Superior temporal gyrus (tissue), 1 donor: ENCODE data around the gene ABR.
"Not testable (repeated sequence)": the region's sequence is repeated elsewhere in the genome, so short reads cannot be mapped to it uniquely, and the experiment has no call there.

Experiments
- DNase-seq: peaks from one replicate; pipeline ENCODE4 v3.0.0-alpha.2; 2016; ENCODE audit errors: extremely low spot score

ABR gene

DNA sequence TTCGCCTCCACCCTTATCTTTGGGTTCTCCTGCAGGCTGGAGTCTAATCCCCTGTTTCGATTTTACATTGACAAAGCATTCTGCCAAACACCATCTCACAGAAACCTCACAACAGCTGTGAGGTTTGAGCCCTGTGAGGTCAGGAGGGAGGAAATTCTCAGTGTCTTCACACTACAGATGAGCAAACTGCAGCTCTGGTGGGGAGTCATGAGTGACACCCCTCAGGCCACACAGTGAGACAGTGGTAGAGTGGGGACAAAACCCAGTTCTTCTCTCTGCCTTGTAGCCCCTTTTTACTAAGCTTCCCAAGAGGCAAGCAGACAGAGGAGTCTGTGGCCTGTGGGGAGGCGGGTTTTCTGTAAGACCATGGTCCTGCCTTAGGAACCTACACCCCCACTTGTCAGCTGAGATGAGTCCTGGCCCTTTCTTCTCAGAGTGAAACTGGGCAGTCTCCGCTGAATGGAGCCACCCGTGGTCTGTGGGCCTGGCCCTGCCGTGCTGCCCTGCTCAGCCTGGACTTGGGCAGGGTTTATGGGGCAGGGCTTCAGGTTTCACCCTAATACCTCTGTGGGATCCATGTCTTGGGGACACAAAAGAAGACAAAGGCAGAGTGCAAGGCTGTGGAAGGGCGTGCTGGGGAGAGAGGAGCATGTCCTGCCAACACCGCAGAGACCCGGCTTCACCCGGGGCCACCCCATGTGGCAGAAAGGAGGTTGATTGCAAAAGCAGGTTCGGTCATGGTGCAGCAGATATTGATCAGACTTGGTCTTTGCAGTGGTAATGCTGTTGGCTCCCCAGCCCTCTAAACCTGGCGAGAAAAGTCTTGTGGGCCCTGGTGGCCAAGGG, 59.0 kb downstream of the ABR start:
- no peak for DNase-seq

DNA sequence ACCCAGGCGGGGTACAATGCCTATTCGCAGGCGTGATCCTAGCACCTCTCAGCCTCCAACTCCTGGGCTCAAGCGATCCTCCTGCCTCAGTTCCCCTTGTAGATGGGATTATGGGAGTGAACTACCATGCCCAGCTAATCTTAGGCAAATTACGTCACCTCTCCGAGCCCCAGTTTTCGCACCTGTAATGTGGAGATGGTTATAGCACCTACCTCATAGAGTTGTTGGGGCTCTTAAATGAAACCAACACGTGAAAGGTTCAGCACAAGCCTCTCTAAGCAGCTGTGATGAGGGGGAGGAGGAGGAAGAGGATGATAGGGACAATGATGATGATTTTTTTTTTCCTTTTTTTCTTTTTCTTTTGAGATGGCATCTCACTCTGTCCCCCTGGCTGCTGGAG, 59.9 kb downstream of the ABR start:
- DNase-seq, result no peak

DNA sequence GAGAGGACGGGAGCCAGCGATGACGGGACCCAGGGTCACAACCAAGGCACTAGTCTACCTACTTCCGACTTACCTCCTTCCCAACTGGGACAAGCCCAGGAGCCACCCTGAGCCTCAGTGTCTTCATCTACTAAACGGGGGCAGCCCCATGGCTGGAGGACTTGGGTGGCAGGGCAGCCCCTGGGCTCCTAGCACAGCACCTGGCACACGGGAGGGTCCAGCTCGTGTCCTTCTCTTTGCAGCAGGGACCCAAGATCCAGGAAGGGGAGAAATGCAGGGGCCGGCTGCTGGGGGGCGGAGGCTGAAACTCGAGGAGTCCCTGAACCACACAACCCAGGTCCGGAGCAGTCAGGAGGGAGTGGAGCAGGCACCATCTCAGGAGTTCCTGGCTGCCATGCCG, 63.2 kb downstream of the ABR start:
- DNase-seq, result no peak

DNA sequence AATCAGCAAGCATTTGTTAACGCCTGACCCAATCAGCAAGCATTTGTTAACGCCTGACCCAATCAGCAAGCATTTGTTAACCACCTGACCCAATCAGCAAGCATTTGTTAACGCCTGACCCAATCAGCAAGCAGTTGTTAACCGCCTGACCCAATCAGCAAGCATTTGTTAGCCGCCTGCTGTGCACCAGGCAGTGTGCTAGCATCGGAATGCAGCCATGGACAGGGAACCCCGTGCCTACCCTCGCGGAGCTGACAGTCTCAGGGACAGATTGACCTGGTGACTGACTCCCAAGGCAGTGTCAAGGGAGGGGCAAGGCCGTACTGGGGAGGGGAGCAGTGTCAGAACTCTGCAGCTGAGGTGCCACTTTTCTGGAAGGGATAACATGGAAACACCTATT, 66.9 kb downstream of the ABR start:
- DNase-seq, result no peak

DNA sequence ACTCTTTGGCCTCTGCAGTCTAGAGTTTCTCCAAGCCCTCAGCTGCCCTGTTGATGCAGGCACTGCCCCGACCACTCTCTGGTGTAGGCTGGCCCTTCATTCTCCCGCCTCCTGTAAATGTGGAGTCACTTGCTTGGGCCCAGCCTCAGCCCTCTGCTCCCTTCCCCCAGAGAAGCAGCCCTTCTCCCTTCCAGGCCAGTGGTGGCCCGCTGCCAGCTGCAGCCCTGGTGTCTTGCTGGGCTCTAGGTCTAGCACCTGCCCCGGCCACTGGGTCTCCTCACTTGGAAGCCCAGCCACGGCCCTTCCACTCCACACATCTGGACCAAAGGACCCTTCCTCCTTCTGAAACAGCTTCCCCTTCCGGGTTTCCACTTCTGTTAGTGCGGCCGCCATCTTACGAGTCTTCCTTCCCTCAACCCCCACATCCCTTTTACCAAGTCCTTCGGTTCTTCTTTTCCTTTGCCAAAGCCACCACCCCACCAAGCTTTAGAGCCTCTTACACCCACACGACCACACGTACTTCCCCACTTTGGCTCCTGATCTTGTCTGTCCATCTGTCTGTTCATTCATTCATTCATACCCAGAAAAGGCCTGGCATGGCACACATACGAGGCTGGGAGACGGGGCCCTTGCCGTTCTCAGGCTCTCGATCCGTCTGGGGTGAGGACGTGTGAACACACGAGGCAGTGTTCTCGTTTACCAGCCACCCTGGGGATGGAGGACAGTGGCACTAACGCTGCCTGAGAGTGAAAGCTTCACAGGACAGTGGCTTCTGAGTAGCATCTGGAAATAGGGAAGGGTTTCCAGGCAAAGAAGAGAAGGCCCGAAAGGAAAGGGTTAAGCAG, 68.0 kb downstream of the ABR start:
- no peak for DNase-seq

DNA sequence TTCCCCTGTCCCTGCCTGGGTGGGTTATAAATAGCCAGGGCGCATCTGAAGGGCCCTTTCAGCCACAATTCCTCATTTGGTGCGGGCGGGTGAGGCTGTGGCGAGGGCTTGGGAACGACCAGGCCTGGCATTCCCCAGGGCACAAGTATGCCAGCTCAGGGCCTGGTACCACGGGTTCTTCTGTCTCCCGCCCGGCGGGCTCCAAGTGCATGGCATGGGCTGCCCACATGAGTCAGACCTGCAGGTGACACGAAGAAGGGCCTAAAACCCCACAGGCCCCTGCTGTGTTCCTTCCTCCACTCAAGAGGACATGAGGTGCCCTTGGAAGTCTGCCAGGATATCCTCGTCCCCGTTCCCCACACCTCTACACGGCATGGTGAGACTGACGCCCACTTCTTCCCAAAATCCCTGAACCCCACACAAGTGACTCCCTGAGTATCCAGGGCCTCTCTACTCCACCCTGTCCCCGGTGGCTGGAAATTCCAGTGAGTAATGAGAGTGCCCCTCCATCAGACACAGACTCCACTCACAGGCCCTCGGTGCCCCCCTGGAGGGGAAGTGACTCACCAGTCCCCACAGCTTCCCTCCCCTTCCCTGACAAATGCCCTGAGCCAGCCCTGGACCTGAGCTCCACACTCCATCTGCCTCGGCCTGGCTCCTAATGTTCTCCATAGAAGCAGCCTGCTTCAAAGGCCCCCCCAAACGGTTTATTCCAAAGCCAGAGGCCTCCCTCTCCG, 68.8 kb downstream of the ABR start:
- DNase-seq, result no peak

DNA sequence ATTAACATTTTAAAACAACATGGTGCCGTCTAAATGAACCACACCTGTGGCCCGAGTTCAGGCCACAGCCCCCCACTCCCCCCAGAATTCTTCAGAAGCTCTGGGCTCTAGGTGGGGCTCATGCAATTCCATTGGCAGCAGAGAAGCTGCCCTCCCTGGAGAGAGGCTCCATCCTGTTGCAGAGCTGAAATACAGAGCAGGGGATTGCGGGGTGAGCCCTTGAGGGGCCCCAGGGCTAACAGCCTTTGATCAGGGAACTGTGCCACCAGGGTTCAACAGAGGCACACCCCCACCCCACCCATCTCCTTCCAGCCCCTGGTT, 69.3 kb downstream of the ABR start:
- no peak for DNase-seq

DNA sequence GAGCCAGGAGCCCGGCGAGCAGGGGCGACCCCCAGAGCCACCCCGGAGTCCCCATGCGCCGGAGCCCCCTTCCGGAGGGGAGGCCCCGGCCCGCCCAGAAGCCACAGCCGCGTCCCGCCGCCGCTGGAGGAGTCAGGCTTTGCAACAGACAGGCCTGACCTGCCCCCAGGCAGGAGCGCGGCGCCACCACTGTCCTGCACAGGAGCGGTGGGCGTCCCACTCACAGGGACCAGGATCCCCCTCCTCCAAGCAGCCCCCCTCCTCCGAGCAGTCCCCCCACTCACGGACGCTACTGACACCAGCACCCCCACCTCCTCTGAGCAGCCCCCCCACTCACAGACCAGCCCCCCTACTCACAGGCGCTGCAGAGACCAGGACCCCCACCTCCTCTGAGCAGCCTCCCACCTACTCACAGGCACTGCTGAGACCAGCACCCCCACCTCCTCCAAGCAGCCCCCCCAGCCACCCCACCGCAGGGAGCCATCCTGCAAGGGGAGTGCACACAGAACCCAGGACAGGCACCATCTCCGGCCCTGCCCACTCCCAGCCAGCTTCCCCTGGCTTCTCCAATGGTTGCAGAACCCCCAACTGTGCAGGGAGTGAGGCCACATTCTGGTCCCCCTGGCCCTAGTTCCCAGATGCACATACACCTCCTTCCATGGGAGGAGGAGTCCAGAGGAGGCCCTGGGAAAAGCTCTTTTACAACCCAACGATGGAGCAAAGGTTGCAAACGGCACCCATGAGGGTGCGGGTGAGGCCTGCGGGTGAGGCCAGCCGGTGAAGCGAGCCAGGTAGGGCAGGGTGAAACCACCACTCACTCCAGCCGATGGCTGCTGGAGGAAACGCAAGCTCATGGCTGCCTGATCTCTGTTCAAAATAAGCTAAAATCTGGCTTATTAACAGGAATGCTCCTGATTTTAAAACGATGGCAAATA, 69.9 kb downstream of the ABR start:
- DNase-seq, result no peak

DNA sequence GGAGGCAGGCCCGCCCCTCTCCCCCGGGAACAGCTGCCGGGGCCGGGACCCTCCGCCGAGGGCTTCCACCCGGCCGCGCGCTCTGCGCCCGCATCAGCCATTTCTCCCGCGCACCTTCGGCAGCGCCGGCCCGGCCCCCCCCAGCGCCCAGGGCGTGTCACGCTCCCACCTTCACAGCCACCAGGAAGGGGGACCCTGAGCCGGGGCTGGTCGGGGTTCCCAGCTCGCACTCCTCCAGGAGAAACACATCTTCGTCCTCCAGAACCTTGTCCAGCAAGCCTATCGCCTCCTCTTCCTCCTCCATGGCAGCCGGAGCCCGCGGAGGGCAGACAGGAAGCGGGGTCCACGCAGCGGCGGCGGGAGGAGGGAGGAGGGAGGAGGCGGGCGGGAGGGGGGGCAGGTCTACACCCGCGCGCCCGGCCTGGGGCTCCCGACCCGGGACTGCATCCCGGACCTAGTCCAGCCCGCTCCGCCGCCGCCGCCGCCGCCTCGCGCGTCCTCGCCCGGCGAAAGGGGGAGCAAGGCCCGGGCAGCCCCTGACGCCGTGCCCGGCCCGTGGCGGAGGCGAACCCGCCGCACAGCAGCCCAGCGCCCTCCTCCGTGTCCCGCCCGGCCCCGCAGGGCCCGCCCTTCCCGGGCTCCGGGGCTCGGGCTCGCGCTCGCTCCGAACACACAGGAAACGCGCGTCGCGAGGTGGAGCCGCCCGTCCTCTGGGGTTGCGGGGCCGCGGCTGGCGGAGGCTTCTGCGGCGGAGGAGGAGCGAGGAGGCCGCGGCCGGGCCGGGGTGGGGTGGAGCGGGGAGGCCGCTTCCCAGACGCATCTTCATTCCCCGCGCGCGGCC, 70.8 kb downstream of the ABR start:
- DNase-seq, result no peak

DNA sequence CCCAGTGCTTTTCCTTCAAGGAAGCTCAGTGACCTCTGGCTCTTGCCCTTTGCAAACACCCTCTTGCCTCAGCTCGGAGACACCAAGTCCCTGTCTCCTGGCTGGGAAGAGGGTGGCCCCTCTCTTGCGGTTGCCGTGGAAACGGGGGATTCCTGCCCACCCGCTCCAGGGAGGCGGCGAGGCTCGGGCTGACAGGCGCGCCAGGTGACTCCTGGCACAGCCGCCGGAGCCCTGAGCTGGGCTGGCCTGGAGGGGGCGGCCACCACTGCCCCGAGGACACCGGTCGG, 71.4 kb downstream of the ABR start:
- no peak for DNase-seq

DNA sequence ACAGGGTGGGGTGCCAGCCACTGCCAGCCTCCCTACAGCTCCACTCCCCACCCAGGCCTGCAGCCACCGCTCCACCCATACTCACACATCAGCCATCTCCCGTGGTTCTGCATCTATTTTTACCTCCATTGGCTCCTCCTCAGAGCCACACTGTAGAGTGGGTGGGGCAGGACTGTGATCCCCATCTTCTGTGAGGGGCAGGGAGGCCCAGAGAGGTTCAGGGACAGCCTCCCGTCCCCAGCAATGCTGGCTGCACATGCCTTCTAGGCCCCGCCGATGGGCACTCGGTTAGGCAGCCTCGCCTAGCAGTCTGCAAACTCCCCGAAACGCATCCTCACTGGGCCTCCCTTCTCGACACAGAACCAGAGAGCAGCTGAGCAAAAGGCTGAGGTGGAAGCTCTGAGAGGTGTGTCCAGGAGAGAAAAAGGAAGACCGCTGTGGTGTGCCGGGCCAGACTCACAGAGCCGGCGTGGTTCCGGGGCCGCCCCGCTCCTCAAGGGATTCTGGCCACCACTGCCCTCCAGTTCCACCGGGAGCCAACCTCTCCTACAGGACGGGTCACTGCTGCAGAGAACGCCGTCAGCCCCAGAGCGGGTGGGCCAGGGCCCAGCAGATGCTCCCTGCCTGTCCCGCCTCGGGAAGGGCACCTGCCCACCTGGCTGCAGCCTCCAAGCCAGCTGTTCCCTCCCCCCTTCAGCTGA, 71.9 kb downstream of the ABR start:
- DNase-seq, result no peak

DNA sequence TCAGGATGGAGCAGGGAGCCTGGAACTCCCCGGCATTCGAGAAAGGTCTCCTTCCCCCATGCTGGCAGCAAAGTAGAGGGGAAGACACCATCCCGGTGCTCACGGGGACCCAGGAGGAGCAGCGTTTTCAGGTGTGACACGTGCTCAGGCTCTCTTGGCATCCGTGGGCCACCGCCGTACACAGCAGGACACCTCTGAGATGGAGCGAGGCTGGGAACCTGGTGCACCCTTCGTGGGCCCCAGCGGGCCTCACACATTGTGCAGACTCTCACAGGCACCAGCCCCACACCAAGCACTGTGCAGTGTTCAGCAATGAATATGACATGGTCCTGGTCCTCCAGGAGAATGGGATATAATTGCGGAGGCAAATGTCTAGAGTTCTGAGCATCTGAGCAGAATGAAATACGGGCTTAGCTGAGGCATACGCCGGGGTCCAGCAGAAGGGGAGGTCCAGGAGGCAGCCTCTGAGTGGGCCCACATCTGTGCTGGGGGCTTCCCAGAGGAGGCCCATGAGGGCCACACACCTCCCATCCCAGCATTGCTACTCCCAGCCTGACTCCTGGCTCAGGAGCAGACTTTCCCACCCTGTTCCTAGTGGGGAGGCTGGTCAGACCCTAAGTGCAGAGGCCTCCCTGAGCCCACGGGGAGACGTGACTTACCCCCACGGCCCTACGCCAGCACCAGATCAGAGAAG, 72.6 kb downstream of the ABR start:
- no peak for DNase-seq

DNA sequence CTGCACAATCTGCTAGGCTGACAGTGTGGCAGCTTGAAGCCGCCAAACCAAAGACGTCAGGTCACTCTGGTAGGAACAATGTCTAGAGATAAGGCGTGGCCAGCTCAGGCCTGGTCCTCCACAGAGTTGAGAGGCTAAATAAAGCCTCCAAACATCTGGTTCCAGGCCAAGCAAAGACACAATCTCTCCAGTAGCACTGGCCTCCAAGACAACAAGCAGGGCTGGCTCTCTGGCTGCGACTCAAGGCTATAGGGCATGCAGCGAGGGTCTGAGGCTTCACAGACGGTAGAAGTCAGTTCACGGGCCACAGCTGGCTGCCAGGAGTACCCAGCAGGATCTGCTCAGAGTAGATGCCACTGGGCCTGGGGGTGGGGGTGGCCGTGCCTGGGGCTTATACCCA, 75.6 kb downstream of the ABR start:
- DNase-seq, result no peak

DNA sequence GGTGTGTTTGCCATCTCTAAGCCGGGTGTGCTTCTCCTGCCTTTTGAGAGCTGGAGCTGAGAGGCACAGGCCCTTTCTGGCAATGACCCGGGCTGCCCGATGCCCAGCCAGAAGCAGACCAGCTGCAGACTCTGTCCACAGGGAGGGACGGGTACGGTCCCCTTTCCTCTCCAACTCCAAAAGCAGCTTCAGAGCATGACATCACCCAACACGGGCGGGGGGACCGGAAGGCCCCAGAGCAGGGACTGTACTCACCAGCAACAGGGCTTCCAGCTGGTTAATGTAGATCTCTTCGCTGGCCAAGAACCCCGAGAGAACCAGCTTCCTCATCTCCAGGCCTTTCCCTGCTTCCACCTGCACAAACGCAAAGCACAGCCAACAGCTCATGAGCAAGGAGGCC, 79.4 kb downstream of the ABR start:
- DNase-seq, result no peak

DNA sequence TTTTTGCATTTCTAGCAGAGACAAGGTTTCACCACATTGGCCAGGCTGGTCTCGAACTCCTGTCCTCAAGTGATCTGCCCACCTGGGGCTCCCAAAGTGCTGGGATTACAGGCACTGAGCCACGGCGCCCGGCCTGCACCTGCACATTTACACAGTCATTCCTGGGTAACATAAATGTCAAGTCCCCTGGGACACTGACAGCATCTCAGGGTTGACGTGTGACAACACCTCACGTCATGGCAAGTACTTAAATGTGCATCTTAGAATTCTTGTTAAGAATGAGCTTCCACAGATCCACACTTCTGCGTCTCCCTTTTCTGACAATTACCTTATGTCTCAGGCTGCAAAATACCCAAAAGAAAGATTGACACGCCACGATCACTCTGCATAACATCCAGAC, 80.5 kb downstream of the ABR start:
- no peak for DNase-seq

DNA sequence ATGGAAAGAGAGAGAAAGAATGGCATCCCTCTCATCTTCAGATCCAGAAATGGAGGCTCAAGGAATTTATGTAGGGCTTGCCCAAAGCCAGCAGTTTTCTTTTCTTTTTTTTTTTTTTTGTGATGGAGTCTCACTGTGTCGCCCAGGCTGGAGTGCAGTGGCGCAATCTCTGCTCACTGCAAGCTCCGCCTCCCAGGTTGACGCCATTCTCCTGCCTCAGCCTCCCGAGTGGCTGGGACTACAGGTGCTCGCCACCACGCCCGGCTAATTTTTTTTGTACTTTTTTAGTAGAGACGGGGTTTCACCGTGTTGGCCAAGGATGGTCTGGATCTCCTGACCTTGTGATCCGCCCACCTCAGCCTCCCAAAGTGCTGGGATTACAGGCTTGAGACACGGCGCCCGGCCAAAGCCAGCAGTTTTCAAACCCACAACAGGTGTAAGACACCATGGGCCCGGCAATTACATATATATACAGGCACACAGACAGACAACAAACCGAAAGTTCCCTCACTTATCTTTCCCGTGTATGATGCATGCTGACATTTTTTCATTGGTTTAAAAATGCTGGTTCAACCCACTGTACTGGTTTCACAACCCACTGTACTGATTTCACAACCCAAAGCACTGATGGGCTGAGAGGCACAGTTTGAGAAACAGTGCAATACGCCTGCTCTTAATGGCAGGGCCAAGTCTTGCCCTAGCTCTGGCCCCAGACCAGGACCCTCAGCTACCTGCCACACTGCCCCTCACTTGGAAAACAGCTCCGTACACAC, 81.6 kb downstream of the ABR start:
- DNase-seq, result not testable (repeated sequence)

DNA sequence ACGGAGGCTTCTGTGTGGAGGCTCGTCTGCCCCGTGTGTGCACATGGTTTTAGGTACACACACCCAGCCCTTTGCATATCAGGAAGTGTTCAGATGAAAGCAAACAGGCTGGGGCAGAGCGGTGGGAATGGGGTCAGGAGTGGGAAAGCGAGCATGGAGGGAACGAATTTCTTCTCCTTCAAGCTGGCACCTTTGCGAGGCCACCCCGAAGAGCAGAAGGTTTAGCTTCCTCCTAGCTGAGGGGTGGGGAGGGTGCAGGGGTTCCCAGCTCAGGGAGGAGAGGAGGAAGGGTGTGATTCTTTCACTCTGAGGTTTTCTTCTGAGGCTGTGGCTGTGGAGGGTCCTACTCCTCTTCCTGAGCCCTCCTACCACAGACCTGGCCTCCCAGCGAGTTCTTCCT, 83.6 kb downstream of the ABR start:
- DNase-seq, result no peak

DNA sequence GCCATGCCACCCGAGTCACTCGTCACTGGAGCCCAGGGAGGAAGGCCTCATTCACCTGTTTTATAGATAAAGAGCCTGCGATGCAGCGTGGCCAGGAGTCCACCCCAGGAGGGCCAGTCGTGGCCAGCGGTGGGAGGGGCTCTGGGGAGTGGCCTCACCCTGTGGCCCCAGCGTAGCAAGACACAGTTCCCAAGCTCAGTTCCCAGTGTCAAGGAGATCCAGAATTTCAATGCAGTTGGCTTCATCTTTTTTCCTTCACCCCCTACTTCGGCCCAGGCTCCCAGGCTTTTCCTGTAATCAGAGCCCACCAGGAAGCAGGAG, 84.0 kb downstream of the ABR start:
- DNase-seq, result no peak
